Esophagus muscularis mucosa (tissue), 4 donors: ENCODE results near the gene MYH15.

Experiments
- CTCF ChIP-seq, 3 experiments: fragments of 200-600 bp in 2 of 3; fragments of 450-650 bp in 1 of 3; sonication (generic) in 2 of 3; IDR thresholded peaks; one replicate each; pipeline ENCODE4 v1.5.1; 2017 to 2019; ENCODE audit warnings: antibody characterized with exemption in 3 of 3, mild to moderate bottlenecking in 2 of 3, moderate library complexity in 1 of 3
- EP300 ChIP-seq: sonication (generic); formaldehyde crosslinking; IDR thresholded peaks from one replicate; pipeline ENCODE4 v1.6.1; 2017; ENCODE audit warnings: antibody characterized with exemption
- POLR2A ChIP-seq: fragments of 450-650 bp; IDR thresholded peaks from one replicate; pipeline ENCODE4 v1.6.1; 2017; ENCODE audit warnings: antibody characterized with exemption, moderate library complexity, mild to moderate bottlenecking, low read depth
- POLR2AphosphoS5 ChIP-seq, 2 donors: sonication (generic); formaldehyde crosslinking; IDR thresholded peaks; one replicate each; pipeline ENCODE4 v1.6.1; 2017; ENCODE audit warnings: antibody characterized with exemption in 2 of 2

GRCh38 chr3:108546692-108547091 is 36.3 kb upstream of the MYH15 start:
- TF ChIP-seq CTCF (IDR thresholded peaks at IDR 0.05): no peak
- TF ChIP-seq POLR2AphosphoS5 (IDR thresholded peaks at IDR 0.05): no peak
- TF ChIP-seq POLR2A: no peak
- TF ChIP-seq EP300: no peak
